Measurements from ENCODE around the gene CTF1. TPM values are rescaled to one million over a fixed set of nuclear protein-coding genes. Genes with fewer than 3 reads are reported as not detected.
A peak's percentile ranks its signal among the peaks of the same experiment; 100 is the strongest.

CTF1 gene
- total RNA-seq, 1 donor from 2014 or later, result 6.0 TPM

DNA sequence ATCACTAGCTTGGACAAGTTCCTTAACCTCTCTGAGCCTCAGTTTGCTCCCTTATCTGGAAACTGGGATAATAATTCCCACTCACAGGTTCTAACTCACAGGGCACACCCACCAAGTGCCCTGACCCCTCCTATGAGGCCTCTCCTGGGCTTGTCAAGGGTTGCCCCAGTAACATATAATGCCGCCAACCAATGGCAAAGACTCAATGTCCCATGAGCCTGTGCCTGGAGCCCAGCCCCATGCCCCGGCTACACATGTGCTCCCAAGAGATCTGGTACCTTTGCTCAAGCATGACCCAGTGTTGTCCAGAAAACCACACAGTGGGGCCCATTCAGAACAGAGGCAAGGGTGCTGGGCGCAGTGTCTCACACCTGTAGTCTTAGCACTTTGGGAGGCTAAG is 18.4 kb downstream of the CTF1 start:
- Mint-ChIP-seq H3K4me3 (ENCODE audit: unreplicated experiment) (no peak overlapping the region), H3K9me3 (ENCODE audit: unreplicated experiment) (no peaks in the 10 kb centered on the region), H3K27ac (ENCODE audit: unreplicated experiment) (no peak overlapping the region), H3K27me3 (ENCODE audit: unreplicated experiment) (no peaks in the 10 kb centered on the region), H3K4me1 (ENCODE audit: unreplicated experiment) (no peaks in the 10 kb centered on the region), H3K36me3 (ENCODE audit: unreplicated experiment) (no peaks in the 10 kb centered on the region)
- TF ChIP-seq, protein P1, sequence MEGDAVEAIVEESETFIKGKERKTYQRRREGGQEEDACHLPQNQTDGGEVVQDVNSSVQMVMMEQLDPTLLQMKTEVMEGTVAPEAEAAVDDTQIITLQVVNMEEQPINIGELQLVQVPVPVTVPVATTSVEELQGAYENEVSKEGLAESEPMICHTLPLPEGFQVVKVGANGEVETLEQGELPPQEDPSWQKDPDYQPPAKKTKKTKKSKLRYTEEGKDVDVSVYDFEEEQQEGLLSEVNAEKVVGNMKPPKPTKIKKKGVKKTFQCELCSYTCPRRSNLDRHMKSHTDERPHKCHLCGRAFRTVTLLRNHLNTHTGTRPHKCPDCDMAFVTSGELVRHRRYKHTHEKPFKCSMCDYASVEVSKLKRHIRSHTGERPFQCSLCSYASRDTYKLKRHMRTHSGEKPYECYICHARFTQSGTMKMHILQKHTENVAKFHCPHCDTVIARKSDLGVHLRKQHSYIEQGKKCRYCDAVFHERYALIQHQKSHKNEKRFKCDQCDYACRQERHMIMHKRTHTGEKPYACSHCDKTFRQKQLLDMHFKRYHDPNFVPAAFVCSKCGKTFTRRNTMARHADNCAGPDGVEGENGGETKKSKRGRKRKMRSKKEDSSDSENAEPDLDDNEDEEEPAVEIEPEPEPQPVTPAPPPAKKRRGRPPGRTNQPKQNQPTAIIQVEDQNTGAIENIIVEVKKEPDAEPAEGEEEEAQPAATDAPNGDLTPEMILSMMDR (IDR thresholded peaks at IDR 0.05), result no peak
- no peak for DNase-seq (ENCODE audit: extremely low spot score, unreplicated experiment)

GRCh38 chr16:30918614-30919013 is 22.2 kb downstream of the CTF1 start:
- no peaks in the 10 kb centered on the region for H3K36me3 Mint-ChIP-seq (ENCODE audit: unreplicated experiment)
- no peak overlapping the region for H3K4me3 Mint-ChIP-seq (ENCODE audit: unreplicated experiment)
- H3K27ac Mint-ChIP-seq (ENCODE audit: unreplicated experiment), result no peak overlapping the region
- TF ChIP-seq, protein P1 (IDR thresholded peaks at IDR 0.05), result no peak
- no peak for DNase-seq (ENCODE audit: extremely low spot score, unreplicated experiment)
- no peaks in the 10 kb centered on the region for H3K27me3 Mint-ChIP-seq (ENCODE audit: unreplicated experiment)
- H3K4me1 Mint-ChIP-seq (ENCODE audit: unreplicated experiment), result peaks cover 2% of the 10 kb centered on the region
- H3K9me3 Mint-ChIP-seq (ENCODE audit: unreplicated experiment), result no peaks in the 10 kb centered on the region

DNA sequence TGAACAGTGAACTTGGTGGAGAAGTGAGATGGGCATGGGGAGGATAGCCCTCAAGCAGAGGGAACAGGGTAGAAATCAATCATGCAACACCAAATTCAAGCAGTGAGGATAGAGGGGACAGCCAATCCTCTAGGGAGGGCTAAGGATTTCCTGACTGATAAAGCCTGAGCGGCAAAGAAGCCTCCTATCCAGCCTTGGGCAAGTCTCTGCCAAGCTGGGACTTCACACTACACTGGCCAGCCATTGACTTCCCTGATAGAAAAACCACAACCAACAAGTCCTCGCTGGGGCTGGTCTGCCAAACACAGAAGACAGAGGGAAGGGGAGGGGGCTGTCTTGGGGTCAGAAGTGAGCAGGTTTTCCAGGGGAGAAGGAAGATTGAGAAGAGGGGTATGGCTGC is 24.5 kb downstream of the CTF1 start:
- Mint-ChIP-seq H3K27ac (ENCODE audit: unreplicated experiment) (peak overlapping the region; percentile 52), H3K9me3 (ENCODE audit: unreplicated experiment) (no peaks in the 10 kb centered on the region), H3K27me3 (ENCODE audit: unreplicated experiment) (no peaks in the 10 kb centered on the region), H3K4me1 (ENCODE audit: unreplicated experiment) (peaks cover 12% of the 10 kb centered on the region), H3K4me3 (ENCODE audit: unreplicated experiment) (no peak overlapping the region), H3K36me3 (ENCODE audit: unreplicated experiment) (peaks cover under 1% of the 10 kb centered on the region)
- DNase-seq (ENCODE audit: extremely low spot score, unreplicated experiment), result no peak
- TF ChIP-seq, protein P1 (IDR thresholded peaks at IDR 0.05), result no peak

- DNase-seq (ENCODE audit: extremely low spot score, unreplicated experiment), result no peak
- Mint-ChIP-seq H3K36me3 (ENCODE audit: unreplicated experiment) (peaks cover 4% of the 10 kb centered on the region), H3K27ac (ENCODE audit: unreplicated experiment) (peak overlapping the region; percentile 100), H3K4me3 (ENCODE audit: unreplicated experiment) (peak overlapping the region; percentile 100), H3K4me1 (ENCODE audit: unreplicated experiment) (peaks cover 12% of the 10 kb centered on the region), H3K9me3 (ENCODE audit: unreplicated experiment) (no peaks in the 10 kb centered on the region), H3K27me3 (ENCODE audit: unreplicated experiment) (no peaks in the 10 kb centered on the region)
- TF ChIP-seq, protein P1 (IDR thresholded peaks at IDR 0.05), result no peak
These were observed 25.0 kb downstream of the CTF1 start for GRCh38 chr16:30921459-30921747.

DNA sequence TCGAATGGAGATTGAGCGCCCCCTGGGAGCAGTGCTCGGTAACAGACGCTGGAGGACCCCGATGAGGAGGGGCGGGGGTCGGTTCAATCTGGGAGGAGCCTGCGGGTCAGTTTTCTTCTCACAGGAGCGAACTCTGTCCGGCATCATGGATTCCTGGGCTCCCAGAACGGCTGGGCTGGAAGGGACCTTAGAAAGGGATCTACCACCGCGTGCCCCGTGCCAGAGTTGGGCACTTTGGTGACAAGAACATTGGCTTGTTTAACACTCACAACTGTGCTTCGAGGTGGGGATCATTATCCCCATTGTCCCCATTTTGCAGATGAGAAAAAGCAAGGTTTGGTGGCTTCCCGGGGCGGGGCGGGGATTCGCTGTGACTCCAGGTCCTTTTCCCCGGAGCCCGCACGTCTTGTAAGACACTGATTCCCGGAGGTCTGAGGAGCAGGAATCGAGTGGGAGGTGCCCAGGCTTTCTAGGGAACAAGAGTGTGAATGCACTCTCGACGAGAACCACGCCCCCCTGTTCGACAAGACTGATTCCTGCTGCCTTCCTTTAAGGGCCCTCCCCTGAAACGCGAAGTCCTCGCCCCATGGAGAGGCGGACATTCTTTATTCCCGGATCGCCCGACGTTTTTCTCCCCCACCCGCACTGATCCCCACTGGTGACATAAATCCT is 25.5 kb downstream of the CTF1 start:
- TF ChIP-seq, protein P1 (IDR thresholded peaks at IDR 0.05), result peak; percentile 92
- Mint-ChIP-seq H3K36me3 (ENCODE audit: unreplicated experiment) (peaks cover 4% of the 10 kb centered on the region), H3K27ac (ENCODE audit: unreplicated experiment) (peak overlapping the region; percentile 100), H3K27me3 (ENCODE audit: unreplicated experiment) (no peaks in the 10 kb centered on the region), H3K9me3 (ENCODE audit: unreplicated experiment) (no peaks in the 10 kb centered on the region), H3K4me1 (ENCODE audit: unreplicated experiment) (peaks cover 12% of the 10 kb centered on the region), H3K4me3 (ENCODE audit: unreplicated experiment) (peak overlapping the region; percentile 100)
- DNase-seq (ENCODE audit: extremely low spot score, unreplicated experiment), result peak; percentile 97

Measured in osteocyte (in vitro differentiated cells).